SH-SY5Y (cell line): Measurements from ENCODE around the gene AGAP1.

ENCODE experiments used
- GATA2 ChIP-seq: IDR thresholded peaks from 2 replicates; pipeline ENCODE4 v1.6.1; 2011; ENCODE audit warnings: mild to moderate bottlenecking, low read depth, low read length
- GATA3 ChIP-seq: IDR thresholded peaks from 2 replicates; pipeline ENCODE4 v1.6.1; 2011; ENCODE audit warnings: low read depth, mild to moderate bottlenecking, low read length, moderate library complexity

Gene AGAP1

GRCh38 chr2:236169151-236169721 lies 675.4 kb downstream of the AGAP1 start:
- no peak for TF ChIP-seq GATA2

GRCh38 chr2:236169741-236170589 lies 676.1 kb downstream of the AGAP1 start:
- TF ChIP-seq GATA3 (no peak), GATA2 (no peak)

- TF ChIP-seq GATA2 = no peak
Observed at GRCh38 chr2:236170590-236171165, 676.8 kb downstream of the AGAP1 start.

- TF ChIP-seq GATA3 (no peak), GATA2 (no peak)
Observed at GRCh38 chr2:236171181-236171679, 677.4 kb downstream of the AGAP1 start.

- TF ChIP-seq GATA2 (no peak), GATA3 (no peak)
Observed at GRCh38 chr2:236171680-236172254, 677.9 kb downstream of the AGAP1 start.

- TF ChIP-seq GATA3 (no peak), GATA2 (no peak)
Observed at GRCh38 chr2:236172255-236173035, 678.6 kb downstream of the AGAP1 start.

GRCh38 chr2:236173036-236173728 lies 679.3 kb downstream of the AGAP1 start:
- TF ChIP-seq GATA3 (no peak), GATA2 (no peak)

GRCh38 chr2:236173729-236174607 lies 680.1 kb downstream of the AGAP1 start:
- no peak for TF ChIP-seq GATA2
- TF ChIP-seq GATA3 = no peak

- TF ChIP-seq GATA2 (no peak), GATA3 (no peak)
Observed at GRCh38 chr2:236175548-236176150, 681.8 kb downstream of the AGAP1 start.

- no peak for TF ChIP-seq GATA3
- no peak for TF ChIP-seq GATA2
Observed at GRCh38 chr2:236176417-236176816, 682.6 kb downstream of the AGAP1 start.

GRCh38 chr2:236176951-236177350 lies 683.1 kb downstream of the AGAP1 start:
- TF ChIP-seq GATA2 (no peak), GATA3 (no peak)

- TF ChIP-seq GATA3 = no peak
- TF ChIP-seq GATA2 = no peak
Observed at GRCh38 chr2:236177604-236177966, 683.7 kb downstream of the AGAP1 start.
